HPDE6-E6E7 (cell line): ENCODE results near the gene NEURL2.

ENCODE experiments used
- DNase-seq: peaks from one replicate; pipeline ENCODE4 v3.0.0; 2011; ENCODE audit warnings: missing footprints; ENCODE audit errors: extremely low spot score

Gene NEURL2

GRCh38 chr20:45872626-45873025, 18.4 kb downstream of the NEURL2 start:
- DNase-seq = no peak

- peak; percentile 47 for DNase-seq
Observed at GRCh38 chr20:45867819-45868176, 23.2 kb downstream of the NEURL2 start.

- DNase-seq = no peak
Observed at GRCh38 chr20:45867136-45867818, 23.7 kb downstream of the NEURL2 start.

- no peak for DNase-seq
Observed at GRCh38 chr20:45866454-45866853, 24.6 kb downstream of the NEURL2 start.

- DNase-seq = no peak
Observed at GRCh38 chr20:45863543-45864470, 27.2 kb downstream of the NEURL2 start.

- no peak for DNase-seq
Observed at GRCh38 chr20:45861221-45862075, 29.6 kb downstream of the NEURL2 start.

GRCh38 chr20:45860560-45861220, 30.3 kb downstream of the NEURL2 start:
- DNase-seq = no peak

- DNase-seq = no peak
Observed at GRCh38 chr20:45859916-45860315, 31.1 kb downstream of the NEURL2 start.

GRCh38 chr20:45857882-45858216, 33.2 kb downstream of the NEURL2 start:
- no peak for DNase-seq

GRCh38 chr20:45857114-45857881, 33.7 kb downstream of the NEURL2 start, which contains the start of the genes ACOT8 and ZSWIM3:
TSS of gene ACOT8 (minus strand) at chr20:45857392. CDS start at chr20:45857315, 77 bp downstream.
TSS of gene ZSWIM3 (plus strand) at chr20:45857614. CDS start at chr20:45857826, 212 bp downstream.
- peak; percentile 100 for DNase-seq

- no peak for DNase-seq
Observed at GRCh38 chr20:45853484-45853883, 37.5 kb downstream of the NEURL2 start.

- no peak for DNase-seq
Observed at GRCh38 chr20:45852326-45852725, 38.7 kb downstream of the NEURL2 start.

- no peak for DNase-seq
Observed at GRCh38 chr20:45851501-45851900, 39.5 kb downstream of the NEURL2 start.

GRCh38 chr20:45850926-45851325, 40.1 kb downstream of the NEURL2 start:
- DNase-seq = no peak

GRCh38 chr20:45850238-45850637, 40.8 kb downstream of the NEURL2 start:
- DNase-seq = no peak

GRCh38 chr20:45848969-45849582, 41.9 kb downstream of the NEURL2 start:
- DNase-seq = no peak

GRCh38 chr20:45848421-45848820, 42.6 kb downstream of the NEURL2 start:
- no peak for DNase-seq

- no peak for DNase-seq
Observed at GRCh38 chr20:45845452-45845851, 45.6 kb downstream of the NEURL2 start.

GRCh38 chr20:45843506-45843905, 47.5 kb downstream of the NEURL2 start:
- DNase-seq = no peak

GRCh38 chr20:45842169-45842812, 48.7 kb downstream of the NEURL2 start:
- no peak for DNase-seq
